Trophoblast cell (in vitro differentiated cells and primary cell): Measurements from ENCODE around the gene GOLGA7B.

Experiments
- DNase-seq, 2 donors: peaks; one replicate each; pipeline ENCODE4 v3.0.0-alpha.2; 2016
- H2AFZ ChIP-seq: 2 replicates; pipeline ENCODE4 v1.6.1; 2013; ENCODE audit warnings: low read length, moderate library complexity, mild to moderate bottlenecking; ENCODE audit not compliant: insufficient read depth, poor library complexity
- H2AK5ac ChIP-seq: 2 replicates; pipeline ENCODE4 v1.6.1; 2013; ENCODE audit warnings: mild to moderate bottlenecking, low read length
- H2BK120ac ChIP-seq: 2 replicates; pipeline ENCODE4 v1.6.1; 2013; ENCODE audit warnings: low read length, mild to moderate bottlenecking, moderate library complexity; ENCODE audit not compliant: insufficient read depth, poor library complexity
- H2BK12ac ChIP-seq: 2 replicates; pipeline ENCODE4 v1.6.1; 2013; ENCODE audit warnings: mild to moderate bottlenecking, low read length, moderate library complexity
- H2BK5ac ChIP-seq: 2 replicates; pipeline ENCODE4 v1.6.1; 2013; ENCODE audit warnings: low read length, low read depth, moderate library complexity, mild to moderate bottlenecking; ENCODE audit not compliant: poor library complexity
- H3K14ac ChIP-seq: 2 replicates; pipeline ENCODE4 v1.6.1; 2013; ENCODE audit warnings: mild to moderate bottlenecking, low read length
- H3K18ac ChIP-seq: 2 replicates; pipeline ENCODE4 v1.6.1; 2013; ENCODE audit warnings: mild to moderate bottlenecking, low read length
- H3K23ac ChIP-seq: 2 replicates; pipeline ENCODE4 v1.6.1; 2013; ENCODE audit warnings: low read length
- H3K27ac ChIP-seq: 2 replicates; pipeline ENCODE4 v1.5.1; 2013; ENCODE audit warnings: low read depth, mild to moderate bottlenecking, inconsistent platforms, low read length, moderate library complexity
- H3K27me3 ChIP-seq: 2 replicates; pipeline ENCODE4 v1.6.1; 2013; ENCODE audit warnings: inconsistent platforms, mild to moderate bottlenecking, low read length, moderate library complexity; ENCODE audit not compliant: insufficient read depth
- H3K36me3 ChIP-seq, 2 experiments: 1 replicate in 1 of 2; 2 replicates in 1 of 2; pipeline ENCODE4 v1.6.1; 2013; ENCODE audit warnings: low read length in 2 of 2, mild to moderate bottlenecking in 2 of 2, moderate library complexity in 1 of 2; ENCODE audit not compliant: insufficient read depth in 2 of 2, control insufficient read depth in 1 of 2
- H3K4ac ChIP-seq: 2 replicates; pipeline ENCODE4 v1.6.1; 2013; ENCODE audit warnings: low read depth, mild to moderate bottlenecking, low read length, moderate library complexity
- H3K4me1 ChIP-seq, 2 experiments: 1 replicate in 1 of 2; 2 replicates in 1 of 2; pipeline ENCODE4 v1.6.1; 2013; ENCODE audit warnings: low read length in 2 of 2, mild to moderate bottlenecking in 2 of 2, moderate library complexity in 1 of 2; ENCODE audit not compliant: insufficient read depth in 2 of 2, control insufficient read depth in 1 of 2
- H3K4me2 ChIP-seq: 2 replicates; pipeline ENCODE4 v1.6.1; 2013; ENCODE audit warnings: inconsistent platforms, mild to moderate bottlenecking, low read length, moderate library complexity
- H3K4me3 ChIP-seq: 2 replicates; pipeline ENCODE4 v1.5.1; 2013; ENCODE audit warnings: mild to moderate bottlenecking, low read depth, low read length, inconsistent platforms
- H3K79me1 ChIP-seq: one replicate; pipeline ENCODE4 v1.6.1; 2013; ENCODE audit warnings: low read length
- H3K79me2 ChIP-seq: 2 replicates; pipeline ENCODE4 v1.6.1; 2013; ENCODE audit warnings: low read length, mild to moderate bottlenecking; ENCODE audit not compliant: control insufficient read depth, insufficient read depth, poor library complexity
- H3K9ac ChIP-seq: 2 replicates; pipeline ENCODE4 v1.6.1; 2013; ENCODE audit warnings: mild to moderate bottlenecking, low read length
- H3K9me3 ChIP-seq: 2 replicates; pipeline ENCODE4 v1.6.1; 2013; ENCODE audit warnings: low read depth, mild to moderate bottlenecking, control low read depth, inconsistent platforms, low read length; ENCODE audit not compliant: insufficient read depth
- H4K12ac ChIP-seq: 2 replicates; pipeline ENCODE4 v1.6.1; 2013; ENCODE audit warnings: low read depth, mild to moderate bottlenecking, low read length, moderate library complexity
- H4K8ac ChIP-seq: 2 replicates; pipeline ENCODE4 v1.6.1; 2013; ENCODE audit warnings: low read depth, mild to moderate bottlenecking, low read length, moderate library complexity
- H4K91ac ChIP-seq: one replicate; pipeline ENCODE4 v1.6.1; 2013; ENCODE audit warnings: low read depth, mild to moderate bottlenecking, low read length, moderate library complexity
- WGBS: extraction: QIAGEN DNeasy Blood & Tissue Kit; methylation state at CpG from one replicate; pipeline ENCODE4 v1.1.7; 2013; ENCODE audit warnings: missing lambda C conversion rate; ENCODE audit not compliant: insufficient read length, insufficient coverage; ENCODE audit errors: extremely low coverage; 5-methylcytosine and 5-hydroxymethylcytosine counted together

The GOLGA7B gene

DNA sequence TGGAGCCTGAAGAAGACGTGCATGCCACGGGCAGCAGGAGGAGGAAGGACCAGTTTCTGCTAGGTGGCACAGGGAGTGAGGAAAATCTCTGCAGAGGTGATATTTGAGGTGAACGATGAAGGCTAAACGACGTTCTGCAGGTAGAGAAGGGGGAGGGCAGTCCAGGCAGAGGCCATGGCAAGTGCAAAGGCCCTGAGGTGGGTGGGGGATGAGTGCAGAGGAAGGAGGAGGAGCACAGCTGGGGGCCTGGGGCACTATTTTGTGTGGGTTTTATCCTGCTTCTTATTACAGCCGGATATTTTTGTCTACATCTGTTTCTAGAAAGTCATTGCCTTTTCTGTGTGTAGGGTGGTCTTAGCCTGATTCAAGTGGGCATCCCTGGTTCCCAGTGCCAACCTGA is 57.6 kb downstream of the GOLGA7B start:
- H4K91ac ChIP-seq, result no peak overlapping the region
- H3K27me3 ChIP-seq, result no peaks in the 10 kb centered on the region
- H3K9me3 ChIP-seq, result no peaks in the 10 kb centered on the region
- H2BK5ac ChIP-seq, result no peak overlapping the region
- no peak overlapping the region for H3K18ac ChIP-seq
- no peaks in the 10 kb centered on the region for H3K4me1 ChIP-seq
- H3K14ac ChIP-seq, result no peak overlapping the region
- no peak overlapping the region for H2BK12ac ChIP-seq
- H3K79me1 ChIP-seq, result no peaks in the 10 kb centered on the region
- H2AK5ac ChIP-seq, result no peak overlapping the region
- H2BK120ac ChIP-seq, result no peak overlapping the region
- H3K23ac ChIP-seq, result no peak overlapping the region
- H4K12ac ChIP-seq, result no peak overlapping the region
- H3K4ac ChIP-seq, result no peak overlapping the region
- DNase-seq, result no peak
- no peaks in the 10 kb centered on the region for H3K79me2 ChIP-seq
- H4K8ac ChIP-seq, result no peak overlapping the region
- H3K9ac ChIP-seq, result no peak overlapping the region
- H3K27ac ChIP-seq, result no peak overlapping the region
- H3K4me2 ChIP-seq, result no peak overlapping the region
- no CpG with 5 or more reads among the region's 6 CpGs for WGBS
- no peaks in the 10 kb centered on the region for H3K36me3 ChIP-seq
- H2AFZ ChIP-seq, result no peak overlapping the region
- no peak overlapping the region for H3K4me3 ChIP-seq

DNA sequence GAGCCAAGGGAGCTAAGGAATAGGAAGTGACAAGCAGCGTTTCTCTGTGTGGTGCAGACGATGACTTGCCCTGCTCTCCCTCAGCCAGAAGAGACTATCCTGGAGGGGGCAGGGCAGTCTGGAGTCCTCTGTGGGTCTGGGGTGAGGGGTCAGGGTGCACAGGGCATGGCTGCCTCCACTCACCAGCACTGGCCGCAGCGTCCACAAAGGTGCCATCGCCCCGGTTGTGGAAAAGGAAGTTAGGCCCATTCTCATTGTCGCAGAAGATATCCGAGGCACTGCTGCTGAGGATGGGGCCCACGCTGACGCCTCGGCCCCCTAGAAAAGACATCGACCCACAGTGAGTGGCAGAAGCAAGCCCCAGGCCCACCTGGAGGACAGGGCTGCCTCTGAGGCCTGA is 58.2 kb downstream of the GOLGA7B start:
- no peak overlapping the region for H4K91ac ChIP-seq
- no peak overlapping the region for H3K27ac ChIP-seq
- DNase-seq, result no peak
- H3K23ac ChIP-seq, result no peak overlapping the region
- no peak overlapping the region for H3K18ac ChIP-seq
- no peak overlapping the region for H3K4me3 ChIP-seq
- H3K9me3 ChIP-seq, result no peaks in the 10 kb centered on the region
- H2BK120ac ChIP-seq, result no peak overlapping the region
- no peaks in the 10 kb centered on the region for H3K36me3 ChIP-seq
- H2AFZ ChIP-seq, result no peak overlapping the region
- H3K79me1 ChIP-seq, result no peaks in the 10 kb centered on the region
- no peak overlapping the region for H3K4ac ChIP-seq
- H2BK12ac ChIP-seq, result no peak overlapping the region
- no peak overlapping the region for H3K14ac ChIP-seq
- no peak overlapping the region for H4K8ac ChIP-seq
- no peak overlapping the region for H2BK5ac ChIP-seq
- H3K79me2 ChIP-seq, result no peaks in the 10 kb centered on the region
- no peaks in the 10 kb centered on the region for H3K4me1 ChIP-seq
- no CpG with 5 or more reads among the region's 12 CpGs for WGBS
- no peak overlapping the region for H2AK5ac ChIP-seq
- H4K12ac ChIP-seq, result no peak overlapping the region
- no peaks in the 10 kb centered on the region for H3K27me3 ChIP-seq
- no peak overlapping the region for H3K9ac ChIP-seq
- no peak overlapping the region for H3K4me2 ChIP-seq

DNA sequence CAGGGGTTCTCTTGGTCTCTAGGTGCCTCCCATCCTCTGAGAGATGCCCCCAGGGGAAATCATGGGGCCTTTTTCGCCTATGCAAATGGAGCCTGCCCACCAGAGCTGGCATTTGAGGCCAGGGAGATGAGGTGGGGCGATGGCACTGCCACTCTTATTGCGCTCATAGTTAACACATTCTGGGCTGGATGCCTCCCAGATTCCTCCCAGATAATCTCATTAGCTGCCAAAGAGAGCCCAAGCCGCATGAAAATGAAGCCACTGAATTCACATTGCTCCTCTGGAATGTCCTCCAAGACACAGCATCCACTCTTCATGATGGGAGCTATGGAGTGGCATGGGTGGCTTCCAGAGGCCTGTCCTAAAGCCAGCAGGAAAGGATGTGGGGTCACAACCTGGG is 61.0 kb downstream of the GOLGA7B start:
- WGBS, result no CpG with 5 or more reads among the region's 4 CpGs
- H2AFZ ChIP-seq, result no peak overlapping the region
- no peaks in the 10 kb centered on the region for H3K36me3 ChIP-seq

DNA sequence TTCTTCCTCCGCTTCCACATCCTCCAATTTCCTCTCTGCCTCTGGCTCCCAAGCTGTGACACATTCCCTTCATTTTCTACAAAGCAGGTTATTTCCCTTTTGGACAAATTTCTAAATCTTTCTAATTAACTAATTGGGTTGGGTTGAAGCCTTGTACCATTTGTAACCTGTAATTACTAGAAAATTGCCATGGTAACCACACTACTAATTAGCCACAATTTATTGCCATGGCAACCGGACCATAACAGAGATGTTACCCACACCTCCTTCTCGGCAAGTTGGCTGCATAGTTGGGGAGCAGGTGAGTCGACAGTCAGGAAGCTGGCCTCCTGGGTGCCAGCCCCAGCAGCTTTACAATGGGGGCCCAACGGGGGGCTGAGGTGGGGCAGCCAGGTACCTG is 61.6 kb downstream of the GOLGA7B start:
- no peak overlapping the region for H2BK5ac ChIP-seq
- no peaks in the 10 kb centered on the region for H3K4me1 ChIP-seq
- H4K91ac ChIP-seq, result no peak overlapping the region
- peaks cover 1% of the 10 kb centered on the region for H3K9me3 ChIP-seq
- no peak overlapping the region for H3K18ac ChIP-seq
- H2AFZ ChIP-seq, result no peak overlapping the region
- no peaks in the 10 kb centered on the region for H3K79me1 ChIP-seq
- H3K4me3 ChIP-seq, result no peak overlapping the region
- no peak overlapping the region for H2BK12ac ChIP-seq
- H2BK120ac ChIP-seq, result no peak overlapping the region
- H3K14ac ChIP-seq, result no peak overlapping the region
- H3K9ac ChIP-seq, result no peak overlapping the region
- H4K8ac ChIP-seq, result no peak overlapping the region
- no peaks in the 10 kb centered on the region for H3K79me2 ChIP-seq
- no peak overlapping the region for H3K4me2 ChIP-seq
- no peak for DNase-seq
- H3K27ac ChIP-seq, result no peak overlapping the region
- H3K4ac ChIP-seq, result no peak overlapping the region
- no peak overlapping the region for H3K23ac ChIP-seq
- WGBS, result no CpG with 5 or more reads among the region's 5 CpGs
- H3K27me3 ChIP-seq, result no peaks in the 10 kb centered on the region
- no peaks in the 10 kb centered on the region for H3K36me3 ChIP-seq
- H2AK5ac ChIP-seq, result no peak overlapping the region
- H4K12ac ChIP-seq, result no peak overlapping the region

More for the DNA sequence above, 61.0 kb downstream of the GOLGA7B start:
- H2AK5ac ChIP-seq, result no peak overlapping the region
- peaks cover 1% of the 10 kb centered on the region for H3K9me3 ChIP-seq
- no peak overlapping the region for H2BK5ac ChIP-seq
- no peak overlapping the region for H4K8ac ChIP-seq
- no peak overlapping the region for H3K4me3 ChIP-seq
- no peak for DNase-seq
- no peak overlapping the region for H2BK120ac ChIP-seq
- H3K9ac ChIP-seq, result no peak overlapping the region
- no peaks in the 10 kb centered on the region for H3K79me2 ChIP-seq
- H3K14ac ChIP-seq, result no peak overlapping the region
- H2BK12ac ChIP-seq, result no peak overlapping the region
- H3K4me2 ChIP-seq, result no peak overlapping the region
- no peaks in the 10 kb centered on the region for H3K27me3 ChIP-seq
- H4K12ac ChIP-seq, result no peak overlapping the region
- no peak overlapping the region for H3K4ac ChIP-seq
- H3K23ac ChIP-seq, result no peak overlapping the region
- no peaks in the 10 kb centered on the region for H3K4me1 ChIP-seq
- H3K18ac ChIP-seq, result no peak overlapping the region
- no peaks in the 10 kb centered on the region for H3K79me1 ChIP-seq
- no peak overlapping the region for H3K27ac ChIP-seq
- H4K91ac ChIP-seq, result no peak overlapping the region
